Glomerular visceral epithelial cell (primary cell): ENCODE measurements around the gene RNF181.
"Not testable (repeated sequence)": the region's sequence is repeated elsewhere in the genome, so short reads cannot be mapped to it uniquely, and the experiment has no call there.

Experiments used
- DNase-seq: peaks from one replicate; pipeline ENCODE4 v3.0.0-alpha.2; 2016; ENCODE audit errors: extremely low spot score

RNF181 gene

DNA sequence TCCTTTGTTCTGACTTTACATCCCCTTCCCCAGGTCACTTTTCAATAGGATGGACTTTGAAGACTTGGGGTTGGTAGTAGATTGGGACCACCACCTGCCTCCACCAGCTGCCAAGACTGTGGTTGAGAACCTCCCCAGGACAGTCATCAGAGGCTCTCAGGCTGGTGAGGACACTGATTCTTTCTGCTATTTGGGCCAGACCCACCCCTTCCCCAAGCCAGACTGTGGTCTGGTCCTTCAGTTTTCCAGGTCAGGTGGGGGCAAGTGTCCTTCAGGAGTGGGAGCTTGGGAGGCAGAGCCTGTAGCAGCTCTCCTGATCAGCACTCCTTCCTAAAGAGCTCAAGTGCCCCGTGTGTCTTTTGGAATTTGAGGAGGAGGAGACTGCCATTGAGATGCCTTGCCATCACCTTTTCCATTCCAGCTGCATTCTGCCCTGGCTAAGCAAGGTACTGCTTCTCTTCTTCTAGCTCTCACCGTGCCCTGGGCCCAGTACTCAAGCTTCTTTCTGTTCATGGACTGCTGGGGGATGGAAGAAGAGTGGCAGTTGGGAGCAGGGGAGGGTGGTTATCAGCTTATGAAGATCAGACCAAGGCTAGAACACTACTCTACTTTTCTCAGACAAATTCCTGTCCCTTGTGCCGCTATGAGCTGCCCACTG lies 1.1 kb downstream of the RNF181 start:
- DNase-seq, result no peak

DNA sequence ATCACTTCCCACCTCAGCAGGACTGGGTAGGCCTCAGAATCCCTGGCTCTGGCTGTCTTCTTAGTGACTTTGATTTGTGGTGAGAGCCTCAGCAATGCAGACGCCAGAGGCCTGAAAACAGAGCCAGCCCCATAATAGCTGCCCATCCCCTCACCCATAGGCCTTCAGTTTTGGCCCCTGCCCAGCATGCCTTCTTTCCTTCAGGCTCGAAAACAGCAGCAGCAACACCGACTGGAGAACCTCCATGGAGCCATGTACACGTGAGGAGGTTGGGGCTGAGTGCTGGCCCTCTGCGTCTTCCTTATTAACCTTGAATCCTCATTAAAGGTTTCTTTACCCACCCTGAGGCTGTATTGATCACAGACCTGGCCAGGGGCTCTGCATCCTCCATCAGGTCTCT lies 1.7 kb downstream of the RNF181 start:
- no peak for DNase-seq

DNA sequence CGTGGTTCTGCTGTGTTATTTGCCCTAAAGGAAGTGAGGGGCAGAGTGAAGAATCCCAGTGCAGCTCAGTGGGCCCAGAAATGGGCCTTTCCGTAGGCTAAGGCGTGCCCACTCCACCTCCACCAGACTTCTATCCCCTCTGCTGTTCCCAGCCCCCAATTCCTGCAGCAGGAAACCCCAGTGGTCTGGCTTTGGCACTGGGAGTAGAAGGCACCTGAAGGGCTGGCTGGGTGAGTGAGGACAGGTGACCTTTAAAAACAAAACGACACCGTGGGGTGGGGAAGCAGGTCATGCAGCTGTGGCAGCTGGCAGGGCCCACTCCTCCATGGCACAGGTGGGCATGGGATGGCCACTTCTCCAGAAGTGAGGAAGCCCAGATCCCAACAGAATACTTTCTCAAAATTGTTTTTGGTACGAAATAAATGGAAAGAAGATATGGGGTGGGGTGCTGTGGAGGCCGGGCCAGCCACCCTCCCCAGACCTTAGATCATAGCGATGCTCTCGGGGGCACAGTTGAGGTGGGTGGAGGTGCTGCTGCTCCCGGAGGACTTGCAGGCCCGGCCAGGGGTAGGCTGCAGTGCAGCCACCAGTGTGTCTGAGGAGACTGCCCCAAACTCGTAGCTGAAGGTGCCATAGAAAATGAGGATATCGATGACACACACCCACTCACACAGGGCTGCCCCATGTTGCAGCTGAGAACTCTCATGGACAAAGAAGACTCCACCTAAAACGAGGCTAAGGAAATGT lies 3.2 kb downstream of the RNF181 start:
- no peak for DNase-seq

DNA sequence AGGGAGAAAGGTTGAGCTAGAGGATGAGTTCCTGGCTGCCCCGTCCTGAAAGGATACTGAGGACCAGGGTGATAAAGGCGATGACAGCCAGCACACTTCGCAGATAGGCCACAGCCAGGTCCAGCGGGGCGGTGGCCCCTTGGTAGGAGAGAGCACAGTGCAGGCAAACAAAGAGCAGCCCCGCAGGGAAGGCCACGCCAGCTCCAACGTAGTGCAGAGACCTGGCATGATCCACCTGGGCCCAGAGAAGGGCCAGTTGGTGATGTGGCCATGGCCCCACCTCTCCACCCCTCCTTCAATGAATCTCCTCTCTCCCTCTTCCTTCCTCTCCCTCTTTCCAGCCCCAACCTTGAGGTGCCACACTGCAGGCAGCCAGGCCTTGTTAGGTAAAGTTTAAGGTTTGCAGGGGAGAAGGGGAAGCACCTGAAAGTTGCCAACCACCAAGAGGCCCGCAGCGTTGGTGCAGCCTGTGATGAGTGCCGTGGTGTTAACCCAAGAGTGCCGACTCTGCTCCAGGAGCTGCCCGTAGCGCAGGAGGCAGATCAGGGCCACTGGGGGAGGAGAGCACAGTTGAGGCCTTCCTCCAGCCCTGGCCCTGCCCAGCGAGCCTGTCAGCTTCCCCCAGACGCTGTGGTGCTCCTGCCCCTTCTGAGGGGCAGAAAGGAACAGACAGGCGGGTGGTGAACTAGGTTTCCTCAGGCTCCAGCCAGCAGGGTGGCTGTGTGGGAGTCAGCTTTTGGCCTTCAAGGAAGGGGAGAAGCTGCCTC lies 4.1 kb downstream of the RNF181 start:
- DNase-seq, result no peak

DNA sequence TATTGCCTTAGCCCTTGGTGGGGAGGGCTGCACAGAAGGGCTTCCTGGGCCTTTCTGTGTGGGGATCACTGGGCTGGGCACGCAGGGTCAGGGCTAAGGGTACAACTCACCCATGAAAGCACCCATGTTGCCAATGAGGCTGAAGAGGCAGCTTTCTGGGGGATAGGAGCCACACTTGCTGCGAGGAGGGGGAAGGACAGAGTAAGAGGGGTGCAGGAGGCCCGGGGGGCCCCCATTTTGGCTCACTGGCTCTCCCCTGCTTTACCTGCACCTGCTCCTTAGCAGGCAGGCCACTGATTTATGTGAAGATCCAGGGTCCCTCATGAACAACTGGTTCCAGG lies 4.7 kb downstream of the RNF181 start:
- DNase-seq, result no peak

- no peak for DNase-seq
Measured at GRCh38 chr2:85600951-85601770, 5.6 kb downstream of the RNF181 start.

DNA sequence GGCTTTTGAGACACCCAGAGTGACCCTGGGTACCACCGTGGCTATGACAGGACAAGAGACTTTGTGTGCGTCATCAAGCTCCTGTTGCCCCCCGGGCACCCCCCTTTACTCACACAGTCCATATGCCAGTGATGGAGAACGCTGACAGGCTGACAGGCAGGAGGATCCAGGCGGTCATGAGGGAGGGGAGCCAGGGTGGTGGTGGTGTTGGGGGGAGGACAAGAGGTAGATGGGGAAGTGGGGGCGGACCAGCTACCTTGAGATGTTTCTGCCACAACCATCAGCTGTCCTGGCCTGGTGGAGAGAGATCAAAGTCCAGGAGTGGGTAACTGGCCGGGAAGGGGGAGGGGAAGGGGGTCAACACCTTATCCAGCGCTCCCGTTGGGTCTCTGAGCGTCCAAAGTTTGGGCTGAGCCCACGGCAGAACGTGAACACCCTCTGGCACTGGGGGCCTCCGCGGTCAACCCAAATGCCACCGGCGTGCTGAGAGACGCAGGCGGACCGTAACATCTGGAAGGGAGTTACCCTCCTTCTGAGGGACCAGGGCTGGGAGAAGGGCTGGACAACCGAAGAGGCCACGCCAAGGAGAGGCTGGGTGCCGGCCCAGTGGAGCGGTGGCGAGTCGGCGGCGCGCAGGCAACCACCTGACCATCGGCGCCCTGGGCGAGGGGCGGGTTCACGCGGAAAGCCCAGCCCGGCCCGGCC lies 6.4 kb downstream of the RNF181 start:
- DNase-seq, result peak; percentile 43

- DNase-seq, result peak; percentile 85
Measured at GRCh38 chr2:85602476-85603234, 7.1 kb downstream of the RNF181 start, which contains the start of gene TMEM150A. Gene TMEM150A (minus strand): TSS chr2:85602698. CDS start chr2:85601948, 750 bp downstream.

GRCh38 chr2:85604133-85604444 lies 8.5 kb downstream of the RNF181 start:
- not testable (repeated sequence) for DNase-seq

DNA sequence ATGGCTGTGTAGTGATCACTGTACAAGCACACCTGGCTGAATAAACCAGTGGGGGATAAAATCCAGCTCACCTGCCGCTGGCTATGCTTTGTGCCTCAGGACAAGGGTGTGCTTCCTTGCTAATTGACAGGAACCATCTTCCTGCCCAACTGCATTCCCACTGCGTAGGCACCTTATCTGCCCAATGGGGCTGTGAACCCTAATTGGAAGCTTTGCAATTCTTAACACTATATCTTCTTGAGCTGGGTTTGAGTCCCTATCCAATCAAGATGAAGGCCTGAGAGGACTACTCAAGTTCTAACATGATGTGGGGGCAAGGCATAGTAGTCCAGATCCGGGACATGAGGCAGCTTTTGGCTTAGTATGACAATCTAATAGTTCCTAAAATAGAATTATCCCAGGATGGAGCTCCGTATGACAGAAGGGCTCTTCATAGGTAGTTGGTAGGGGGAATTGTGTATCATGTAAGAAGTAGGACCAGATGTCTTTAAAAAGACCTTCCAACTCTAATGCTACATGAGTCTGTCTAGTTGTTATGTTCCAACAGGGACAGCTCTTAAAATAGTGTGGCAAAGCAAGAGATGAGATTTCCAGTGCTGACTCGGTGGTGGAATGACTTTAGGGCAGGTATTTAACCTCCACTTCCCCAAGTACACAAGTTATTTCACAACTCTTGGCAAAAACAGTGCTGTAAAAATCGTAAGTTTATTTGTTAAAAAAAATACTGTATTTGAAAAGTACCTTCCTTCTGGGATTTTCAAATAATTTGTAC lies 9.2 kb downstream of the RNF181 start:
- no peak for DNase-seq

DNA sequence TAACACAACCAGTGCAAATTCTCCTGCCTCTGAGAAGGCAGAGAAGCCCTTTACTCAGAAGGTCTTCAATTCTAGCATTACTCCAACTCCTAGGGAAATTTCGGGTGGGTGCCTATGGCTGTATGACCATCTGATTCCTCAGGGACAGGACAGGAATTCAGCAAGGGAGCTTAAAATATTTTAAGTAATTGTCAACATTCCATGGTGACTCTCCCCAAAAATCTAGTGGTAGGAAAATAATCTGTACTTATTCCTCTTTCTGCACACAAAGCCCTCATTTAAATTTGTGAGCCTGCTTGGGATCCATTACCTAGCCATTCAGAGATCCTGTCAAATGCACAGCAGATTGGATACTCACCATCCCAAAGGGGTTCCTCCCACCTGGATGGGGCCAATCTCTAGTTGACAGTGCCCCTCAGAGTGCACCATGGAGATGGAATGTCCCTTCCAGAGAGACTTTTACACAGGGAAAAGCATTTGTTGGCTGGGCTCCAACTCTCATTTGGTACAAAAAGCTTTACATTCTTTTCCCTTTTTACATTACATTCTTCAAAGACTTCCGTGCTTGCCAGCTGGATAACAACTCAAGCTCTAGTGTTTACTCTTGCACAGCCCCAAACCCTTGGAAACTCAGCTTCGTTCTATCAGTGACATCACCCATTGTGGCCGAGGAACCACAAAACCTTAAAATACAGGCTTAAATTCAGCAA lies 10.0 kb downstream of the RNF181 start:
- peak; percentile 57 for DNase-seq

DNA sequence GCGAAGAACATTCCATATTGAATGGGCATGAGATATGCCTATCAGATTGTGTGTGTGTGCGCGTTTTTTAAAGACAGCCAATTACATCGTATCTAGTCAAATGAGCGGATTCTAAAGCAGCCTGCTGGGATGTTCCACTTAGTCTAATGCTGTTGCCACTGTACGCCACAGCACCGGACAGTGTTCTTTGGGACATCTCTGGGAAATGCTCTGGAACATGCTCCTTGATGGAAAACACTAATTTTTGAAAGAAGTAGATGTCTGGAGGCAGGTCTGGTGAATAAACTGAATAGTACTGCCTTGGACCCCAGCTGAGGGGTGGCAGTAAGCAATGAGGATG lies 10.5 kb downstream of the RNF181 start:
- DNase-seq, result no peak

- DNase-seq, result no peak
Measured at GRCh38 chr2:85607268-85608215, 12.0 kb downstream of the RNF181 start.

DNA sequence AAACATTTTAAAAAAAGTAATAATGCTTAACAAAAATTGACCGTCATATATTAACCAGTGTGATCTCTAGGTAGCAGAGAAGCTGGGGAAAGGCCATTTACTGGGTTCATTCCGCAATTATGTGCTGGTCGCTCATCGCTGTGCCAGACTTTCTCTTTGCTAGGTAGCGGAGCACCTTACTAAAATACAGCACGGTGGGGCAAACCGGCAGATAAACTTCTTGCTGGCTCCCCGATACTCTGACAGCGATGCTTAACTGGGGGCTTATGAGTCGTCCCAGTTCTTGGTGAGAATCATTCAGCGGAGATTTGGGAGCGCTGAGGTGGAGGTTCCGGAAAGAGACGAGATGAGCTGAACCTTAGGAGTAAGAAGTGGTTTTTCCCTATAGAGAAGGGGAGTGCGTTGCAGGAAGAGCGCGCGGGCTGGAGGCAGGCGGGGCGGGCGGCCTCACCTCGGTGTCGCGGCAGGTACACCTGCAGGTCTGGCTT lies 15.7 kb downstream of the RNF181 start:
- no peak for DNase-seq

- peak; percentile 81 for DNase-seq
Measured at GRCh38 chr2:85611705-85612587, 16.4 kb downstream of the RNF181 start, which contains the start of gene C2orf68. Gene C2orf68 (minus strand): TSS chr2:85612066. CDS start chr2:85611984, 82 bp downstream.

- no peak for DNase-seq
Measured at GRCh38 chr2:85613717-85614515, 18.4 kb downstream of the RNF181 start.
